HepG2 (cell line): ENCODE data around the gene THBS2. TPM values are rescaled to one million over a fixed set of nuclear protein-coding genes. Genes with fewer than 3 reads are reported as not detected.

ENCODE experiments used
- ATAC-seq: fragments of 200-7000 bp; cut with Tn5 transposase; 3 replicates; pipeline ENCODE4 v1.9.1; 2020; ENCODE audit warnings: mild to moderate bottlenecking, moderate library complexity
- BruUV-seq: library from RNA; stranded (reverse); fragments of 400-500 nt; replicated peaks from 2 replicates; lab custom pipeline; 2021; lab: Mats Ljungman, UMichigan
- CTCF ChIA-PET: fragments of 300-600 bp; formaldehyde crosslinking; extraction: SDS; loops from one replicate; lab custom pipeline; 2021; ENCODE audit warnings: low total read pairs, inconsistent platforms, low intra/inter-chr PET ratio; lab: Yijun Ruan, JAX
- POLR2A ChIA-PET: fragments of 350-600 bp; sonication (Branson Sonifier 250); formaldehyde crosslinking; loops from one replicate; lab custom pipeline; 2020; ENCODE audit warnings: antibody characterized with exemption, inconsistent platforms; lab: Yijun Ruan, JAX
- DNase-seq: peaks from one replicate; pipeline ENCODE4 v3.0.0-alpha.2; 2015; ENCODE audit warnings: low spot score
- FAIRE-seq: peaks from 3 replicates; lab custom pipeline; 2011; peaks lifted over from hg19 to GRCh38; lab: Jason Lieb, UNC
- H2AFZ ChIP-seq: one replicate; pipeline ENCODE4 v1.6.1; 2011; ENCODE audit warnings: low read length, inconsistent platforms
- H3K27ac ChIP-seq: fragments of 300-600 bp; 3 replicates; pipeline ENCODE4 v1.8.0; 2011; ENCODE audit warnings: mixed run types, mild to moderate bottlenecking, mixed read lengths, low read length, inconsistent platforms; ENCODE audit not compliant: insufficient read depth; ENCODE audit errors: extremely low read length
- H3K27me3 ChIP-seq, 2 experiments: fragments of 200-600 bp in 1 of 2; 2 replicates in 1 of 2; 3 replicates in 1 of 2; pipeline versions ENCODE4 v1.6.0 to v1.8.0; 2011; ENCODE audit warnings: low read length in 2 of 2, mild to moderate bottlenecking in 2 of 2, moderate library complexity in 2 of 2, inconsistent platforms in 1 of 2; ENCODE audit not compliant: insufficient read depth in 2 of 2, control insufficient read depth in 1 of 2
- H3K36me3 ChIP-seq, 2 experiments: fragments of 200-600 bp in 1 of 2; replicated peaks in 1 of 2; 2 replicates in 1 of 2; 3 replicates in 1 of 2; pipeline versions ENCODE4 v1.5.1 to v1.8.0; 2011; ENCODE audit warnings: low read length in 2 of 2, inconsistent platforms in 1 of 2; ENCODE audit not compliant: insufficient read depth in 2 of 2, control insufficient read depth in 1 of 2
- H3K4me1 ChIP-seq: 2 replicates; pipeline ENCODE4 v1.5.1; 2012; ENCODE audit warnings: low read length, inconsistent platforms; ENCODE audit not compliant: insufficient read depth
- H3K4me2 ChIP-seq: 2 replicates; pipeline ENCODE4 v1.6.0; 2011; ENCODE audit warnings: low read depth, low read length, inconsistent platforms
- H3K4me3 ChIP-seq, 3 experiments: fragments of 200-600 bp in 1 of 3; sonication (generic), shearing (Covaris generic) in 1 of 3; replicated peaks in 1 of 3; 2 replicates each; pipeline ENCODE4 v1.5.1; 2011 to 2016; ENCODE audit warnings: low read length in 3 of 3, inconsistent platforms in 2 of 3, low read depth in 2 of 3, mild to moderate bottlenecking in 2 of 3, control low read depth in 1 of 3, mixed read lengths in 1 of 3; ENCODE audit not compliant: insufficient read depth in 1 of 3
- H3K79me2 ChIP-seq: one replicate; pipeline ENCODE4 v1.6.1; 2011; ENCODE audit warnings: low read length, inconsistent platforms; ENCODE audit not compliant: insufficient read depth
- H3K9ac ChIP-seq: 2 replicates; pipeline ENCODE4 v1.6.0; 2011; ENCODE audit warnings: mild to moderate bottlenecking, low read depth, low read length, inconsistent platforms; ENCODE audit not compliant: insufficient read depth
- H3K9me3 ChIP-seq: 2 replicates; pipeline ENCODE4 v1.5.1; 2012; ENCODE audit warnings: mild to moderate bottlenecking, low read length
- H4K20me1 ChIP-seq: 2 replicates; pipeline ENCODE4 v1.6.0; 2011; ENCODE audit warnings: inconsistent platforms, mild to moderate bottlenecking, low read length, moderate library complexity; ENCODE audit not compliant: insufficient read depth
- ATF7 ChIP-seq, 2 experiments: fragments of 450-650 bp in 1 of 2; sonication (generic) in 1 of 2; formaldehyde crosslinking in 1 of 2; IDR thresholded peaks; 2 replicates each; pipeline versions ENCODE4 v1.4.0 to v1.6.1; 2016 to 2020; ENCODE audit warnings: antibody characterized with exemption in 1 of 2, mild to moderate bottlenecking in 1 of 2, missing genetic modification reagents in 1 of 2
- GZF1 ChIP-seq: sonication (generic); formaldehyde crosslinking; IDR thresholded peaks from 2 replicates; pipeline ENCODE4 v1.5.1; 2020; ENCODE audit warnings: mild to moderate bottlenecking, missing genetic modification reagents
- NFYB ChIP-seq: sonication (generic); formaldehyde crosslinking; IDR thresholded peaks from 2 replicates; pipeline ENCODE4 v1.4.0; 2020; ENCODE audit warnings: missing genetic modification reagents
- SRSF9 ChIP-seq: fragments of 200-400 bp; formaldehyde crosslinking; IDR thresholded peaks from 2 replicates; pipeline ENCODE4 v1.6.1; 2018; ENCODE audit warnings: borderline replicate concordance, mild to moderate bottlenecking, low read depth, low read length; ENCODE audit not compliant: insufficient read depth, poor library complexity, severe bottlenecking
- TFE3 ChIP-seq: IDR thresholded peaks from 2 replicates; pipeline ENCODE4 v1.6.1; 2016
- ZFP37 ChIP-seq: sonication (generic); formaldehyde crosslinking; IDR thresholded peaks from 2 replicates; pipeline ENCODE4 v1.4.0; 2020; ENCODE audit warnings: missing genetic modification reagents, borderline replicate concordance
- ZNF496 ChIP-seq: sonication (generic); formaldehyde crosslinking; IDR thresholded peaks from 2 replicates; pipeline ENCODE4 v1.8.1; 2023; ENCODE audit warnings: mild to moderate bottlenecking, moderate library complexity, missing genetic modification reagents; ENCODE audit not compliant: insufficient replicate concordance
- WGBS: methylation state at CpG from one replicate; pipeline ENCODE4 v1.1.6; 2017; ENCODE audit warnings: low lambda C conversion rate; 5-methylcytosine and 5-hydroxymethylcytosine counted together
- in situ Hi-C: cut with HindIII; loops from 2 replicates; pipeline ENCODE4 v1.10.0; 2017; ENCODE audit warnings: low pct_unique_long_range_greater_than_20kb; ENCODE audit not compliant: extremely low pct_ligation_motif_present
- intact Hi-C: fragments of 100-400 bp; cut with micrococcal nuclease; formaldehyde crosslinking; loops from one replicate; pipeline ENCODE4 v1.10.0; 2022; ENCODE audit not compliant: unreplicated experiment
- polyA plus RNA-seq, 8 experiments: library from polyadenylated mRNA; depleted of rRNA in 3 of 8; stranded (reverse) in 7 of 8; unstranded in 1 of 8; fragments of >200 nt; fragmentation: Illumina TruSeq in 4 of 8; extraction: Trizol in 4 of 8; gene quantifications; 2 replicates each; pipeline versions ENCODE4 v1.2.1 to v1.2.3, GENCODE V29; 2011 to 2016; ENCODE audit warnings: low read depth in 4 of 8, missing spikeins in 1 of 8, mixed read lengths in 1 of 8; ENCODE audit not compliant: insufficient read depth in 1 of 8
- total RNA-seq, 5 experiments: library from RNA; depleted of rRNA; stranded (reverse); fragments of >200 nt; fragmentation: Illumina TruSeq; extraction: Trizol; gene quantifications; 2 replicates each; pipeline ENCODE4 v1.2.3, GENCODE V29; 2016; ENCODE audit warnings: low read depth in 1 of 5
- TF ChIP-seq, protein P1 (sequence below): IDR thresholded peaks from 2 replicates; pipeline ENCODE4 v1.6.1; 2016; ENCODE audit warnings: missing genetic modification reagents, missing compliant biosample characterization
- TF ChIP-seq, protein P2 (sequence below): sonication (generic); formaldehyde crosslinking; IDR thresholded peaks from 2 replicates; pipeline ENCODE4 v1.4.0; 2020; ENCODE audit warnings: missing genetic modification reagents

The THBS2 gene
- total and polyA plus RNA-seq, 2 of the 13 experiments (the other 11 are each of a cell fraction or from before 2014, with no cell fraction given) = 0.12 to 0.15 TPM

- TF ChIP-seq TFE3 (CRISPR knock-in tag) = no peak
- TF ChIP-seq, protein P1, sequence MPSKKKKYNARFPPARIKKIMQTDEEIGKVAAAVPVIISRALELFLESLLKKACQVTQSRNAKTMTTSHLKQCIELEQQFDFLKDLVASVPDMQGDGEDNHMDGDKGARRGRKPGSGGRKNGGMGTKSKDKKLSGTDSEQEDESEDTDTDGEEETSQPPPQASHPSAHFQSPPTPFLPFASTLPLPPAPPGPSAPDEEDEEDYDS (CRISPR knock-in tag) = no peak
- TF ChIP-seq NFYB (CRISPR knock-in tag) = no peak
- no peak for TF ChIP-seq GZF1
Observed at GRCh38 chr6:169212436-169212835, 41.2 kb downstream of the THBS2 start (continued).

DNA sequence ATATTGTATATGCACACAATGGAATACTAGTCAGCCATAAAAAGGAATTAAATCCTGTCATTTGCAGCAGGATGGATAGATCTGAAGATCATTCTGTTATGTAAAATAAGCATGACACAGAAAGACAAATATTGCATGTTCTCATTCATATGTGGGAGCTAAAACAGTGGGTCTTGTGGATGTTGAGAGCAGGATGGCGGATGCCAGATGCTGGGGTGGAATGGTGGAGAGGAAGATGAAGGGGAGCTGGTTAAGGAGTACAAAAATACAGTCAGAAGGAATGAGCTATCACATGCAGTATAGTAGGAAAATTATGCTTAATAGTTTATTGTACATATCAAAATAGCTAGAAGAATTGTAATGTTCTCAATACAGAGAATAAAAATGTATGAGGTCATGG lies 41.8 kb downstream of the THBS2 start:
- Histone ChIP-seq H3K4me3 (no peak overlapping the region), H3K9me3 (peaks cover 12% of the 10 kb centered on the region), H3K36me3 (no peaks in the 10 kb centered on the region), H3K4me1 (no peaks in the 10 kb centered on the region)
- 41% methylated on average over 1 of the region's 1 CpG for WGBS
- ChIA-PET POLR2A (no interaction called here), CTCF (no interaction called here)
- intact Hi-C loops = no loop called here
- TF ChIP-seq ATF7 (IDR thresholded peaks at IDR 0.05) (peak; percentile 36; the same call in 1 of the 2 replicates), ATF7 (CRISPR knock-in tag; IDR thresholded peaks at IDR 0.05) (no peak), ZFP37 (CRISPR knock-in tag) (no peak), ZNF496 (CRISPR knock-in tag) (no peak), SRSF9 (no peak)
- TF ChIP-seq, protein P2, sequence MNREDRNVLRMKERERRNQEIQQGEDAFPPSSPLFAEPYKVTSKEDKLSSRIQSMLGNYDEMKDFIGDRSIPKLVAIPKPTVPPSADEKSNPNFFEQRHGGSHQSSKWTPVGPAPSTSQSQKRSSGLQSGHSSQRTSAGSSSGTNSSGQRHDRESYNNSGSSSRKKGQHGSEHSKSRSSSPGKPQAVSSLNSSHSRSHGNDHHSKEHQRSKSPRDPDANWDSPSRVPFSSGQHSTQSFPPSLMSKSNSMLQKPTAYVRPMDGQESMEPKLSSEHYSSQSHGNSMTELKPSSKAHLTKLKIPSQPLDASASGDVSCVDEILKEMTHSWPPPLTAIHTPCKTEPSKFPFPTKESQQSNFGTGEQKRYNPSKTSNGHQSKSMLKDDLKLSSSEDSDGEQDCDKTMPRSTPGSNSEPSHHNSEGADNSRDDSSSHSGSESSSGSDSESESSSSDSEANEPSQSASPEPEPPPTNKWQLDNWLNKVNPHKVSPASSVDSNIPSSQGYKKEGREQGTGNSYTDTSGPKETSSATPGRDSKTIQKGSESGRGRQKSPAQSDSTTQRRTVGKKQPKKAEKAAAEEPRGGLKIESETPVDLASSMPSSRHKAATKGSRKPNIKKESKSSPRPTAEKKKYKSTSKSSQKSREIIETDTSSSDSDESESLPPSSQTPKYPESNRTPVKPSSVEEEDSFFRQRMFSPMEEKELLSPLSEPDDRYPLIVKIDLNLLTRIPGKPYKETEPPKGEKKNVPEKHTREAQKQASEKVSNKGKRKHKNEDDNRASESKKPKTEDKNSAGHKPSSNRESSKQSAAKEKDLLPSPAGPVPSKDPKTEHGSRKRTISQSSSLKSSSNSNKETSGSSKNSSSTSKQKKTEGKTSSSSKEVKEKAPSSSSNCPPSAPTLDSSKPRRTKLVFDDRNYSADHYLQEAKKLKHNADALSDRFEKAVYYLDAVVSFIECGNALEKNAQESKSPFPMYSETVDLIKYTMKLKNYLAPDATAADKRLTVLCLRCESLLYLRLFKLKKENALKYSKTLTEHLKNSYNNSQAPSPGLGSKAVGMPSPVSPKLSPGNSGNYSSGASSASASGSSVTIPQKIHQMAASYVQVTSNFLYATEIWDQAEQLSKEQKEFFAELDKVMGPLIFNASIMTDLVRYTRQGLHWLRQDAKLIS (CRISPR knock-in tag) = no peak
- TF ChIP-seq, all 625 proteins: peak for 1
- H3K4me2 ChIP-seq = no peak overlapping the region
- no peak for DNase-seq
- H3K79me2 ChIP-seq = no peaks in the 10 kb centered on the region
- BruUV-seq = no TSS peak
- no peak overlapping the region for H3K9ac ChIP-seq
- 0 out of 5 replicates have a peak, but pooled peaks cover 0 to 11% of the 10 kb centered on the region in 2 experiments for H3K27me3 ChIP-seq
- H4K20me1 ChIP-seq = no peaks in the 10 kb centered on the region
- no peak for ATAC-seq
- no peak overlapping the region for H3K27ac ChIP-seq
- H2AFZ ChIP-seq = no peak overlapping the region
- in situ Hi-C loops = no loop called here
- FAIRE-seq = no peak
